ENCODE results near the gene GRIP2. TPM values are rescaled to one million over a fixed set of nuclear protein-coding genes. Genes with fewer than 3 reads are reported as not detected.

Gene GRIP2
- polyA plus RNA-seq, 1 experiment = not detected

DNA sequence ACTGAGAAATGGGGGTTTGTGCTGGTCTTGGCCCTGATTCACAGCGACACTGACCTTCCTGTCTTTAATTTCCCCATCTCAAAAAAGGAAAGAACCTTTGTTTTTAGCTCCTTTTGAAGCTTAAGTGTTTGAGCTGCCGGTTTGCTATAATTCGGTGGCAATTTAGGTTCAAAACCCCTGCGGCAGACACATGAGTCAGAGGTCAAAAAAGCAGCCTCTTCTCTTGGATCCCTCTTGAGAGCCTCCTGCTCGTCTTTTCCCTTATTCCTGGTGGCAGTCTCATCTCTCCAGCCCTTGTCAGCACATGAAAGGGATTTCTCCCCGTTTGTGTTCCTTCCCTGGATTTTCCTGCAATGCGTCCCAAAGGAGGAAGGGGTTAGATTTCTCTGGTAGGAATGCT lies 64.5 kb downstream of the GRIP2 start:
- CTCF ChIA-PET = interaction anchor here (1.9 to 2.4 kb wide), 2 partner anchors 33 to 272 kb away, joined by 9 to 16 read pairs; no protein-coding TSS in a partner anchor
- POLR2A ChIA-PET = no interaction called here
- H3K27me3 ChIP-seq (ENCODE audit: control insufficient read depth, insufficient read depth, low read length) = no peaks in the 10 kb centered on the region
- H3K9me3 ChIP-seq (ENCODE audit: control insufficient read depth, insufficient read depth, low read length) = no peaks in the 10 kb centered on the region
- H3K4me3 ChIP-seq (ENCODE audit: low read depth, low read length) = no peak overlapping the region
- DNase-seq (ENCODE audit: low read depth, low spot score) = no peak
- no peak overlapping the region for H3K27ac ChIP-seq (ENCODE audit: low read depth, low read length)
- TF ChIP-seq, protein P1, sequence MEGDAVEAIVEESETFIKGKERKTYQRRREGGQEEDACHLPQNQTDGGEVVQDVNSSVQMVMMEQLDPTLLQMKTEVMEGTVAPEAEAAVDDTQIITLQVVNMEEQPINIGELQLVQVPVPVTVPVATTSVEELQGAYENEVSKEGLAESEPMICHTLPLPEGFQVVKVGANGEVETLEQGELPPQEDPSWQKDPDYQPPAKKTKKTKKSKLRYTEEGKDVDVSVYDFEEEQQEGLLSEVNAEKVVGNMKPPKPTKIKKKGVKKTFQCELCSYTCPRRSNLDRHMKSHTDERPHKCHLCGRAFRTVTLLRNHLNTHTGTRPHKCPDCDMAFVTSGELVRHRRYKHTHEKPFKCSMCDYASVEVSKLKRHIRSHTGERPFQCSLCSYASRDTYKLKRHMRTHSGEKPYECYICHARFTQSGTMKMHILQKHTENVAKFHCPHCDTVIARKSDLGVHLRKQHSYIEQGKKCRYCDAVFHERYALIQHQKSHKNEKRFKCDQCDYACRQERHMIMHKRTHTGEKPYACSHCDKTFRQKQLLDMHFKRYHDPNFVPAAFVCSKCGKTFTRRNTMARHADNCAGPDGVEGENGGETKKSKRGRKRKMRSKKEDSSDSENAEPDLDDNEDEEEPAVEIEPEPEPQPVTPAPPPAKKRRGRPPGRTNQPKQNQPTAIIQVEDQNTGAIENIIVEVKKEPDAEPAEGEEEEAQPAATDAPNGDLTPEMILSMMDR (IDR thresholded peaks at IDR 0.05; ENCODE audit: low read depth, low read length) = no peak

DNA sequence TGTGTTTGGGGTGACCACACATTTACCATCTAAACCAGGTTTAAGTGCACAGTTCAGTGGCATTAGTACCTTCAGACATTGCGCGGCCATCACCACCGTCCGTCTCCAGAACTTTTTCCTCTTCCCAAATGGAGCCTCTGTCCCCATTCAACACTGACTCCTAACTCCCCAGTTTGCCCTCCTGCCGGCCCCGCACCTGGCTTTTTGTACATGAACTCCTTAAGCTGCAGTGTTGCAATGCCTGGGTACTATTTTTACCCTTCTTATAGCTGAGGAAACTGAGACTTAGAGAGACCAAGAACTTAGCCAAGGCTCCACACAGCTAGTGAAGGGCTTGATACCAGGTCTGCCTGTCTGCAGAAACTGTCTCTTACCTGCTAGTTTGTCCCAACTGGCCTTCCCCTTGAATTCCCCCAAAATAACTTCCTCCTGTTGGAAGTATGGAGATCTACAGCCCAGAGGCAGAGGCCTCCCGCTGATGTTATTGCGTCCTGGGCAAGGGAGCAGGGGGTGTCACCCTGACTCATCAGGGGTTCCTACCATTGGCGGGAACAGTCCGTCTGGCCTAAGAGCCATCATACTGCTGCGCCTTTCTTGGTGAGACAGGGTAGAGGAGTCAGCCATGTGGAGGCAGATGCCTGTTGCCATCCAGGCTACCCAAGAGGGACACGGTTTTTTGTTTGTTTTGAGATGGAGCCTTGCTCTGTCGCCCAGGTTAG lies 65.6 kb downstream of the GRIP2 start:
- no peak overlapping the region for H3K27ac ChIP-seq (ENCODE audit: low read depth, low read length)
- no peak overlapping the region for H3K4me3 ChIP-seq (ENCODE audit: low read depth, low read length)
- ChIA-PET POLR2A (interaction anchor here (0.7 kb wide), 1 partner anchor 50 kb away, joined by 3 read pairs; no protein-coding TSS in a partner anchor), CTCF (no interaction called here)
- no peaks in the 10 kb centered on the region for H3K9me3 ChIP-seq (ENCODE audit: control insufficient read depth, insufficient read depth, low read length)
- no peaks in the 10 kb centered on the region for H3K27me3 ChIP-seq (ENCODE audit: control insufficient read depth, insufficient read depth, low read length)
- TF ChIP-seq, protein P1 (IDR thresholded peaks at IDR 0.05; ENCODE audit: low read depth, low read length) = no peak
- DNase-seq (ENCODE audit: low read depth, low spot score) = no peak

DNA sequence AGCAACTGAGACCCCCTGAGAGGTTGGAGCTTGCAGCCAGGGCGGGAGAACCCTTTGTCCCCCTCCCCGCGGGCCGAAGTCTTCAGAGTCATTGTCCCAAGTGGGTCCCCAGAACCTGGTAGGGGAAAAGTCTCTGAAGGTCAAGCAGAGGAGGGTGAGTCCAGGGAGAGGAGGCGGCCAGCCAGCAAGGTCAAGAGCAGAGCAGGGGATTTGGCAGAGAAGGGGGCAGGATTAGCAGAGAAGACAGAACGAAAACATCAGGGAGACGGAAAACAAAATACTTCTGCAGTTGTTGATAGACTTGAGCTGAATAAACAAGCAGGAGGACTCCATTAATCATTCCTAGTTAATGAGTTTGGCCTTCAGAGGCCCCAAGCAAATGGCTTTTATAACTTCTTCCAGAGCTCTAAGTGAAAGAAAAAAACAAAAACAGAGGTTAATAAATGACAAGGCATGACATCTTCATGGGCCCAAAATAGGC lies 66.7 kb downstream of the GRIP2 start:
- H3K4me3 ChIP-seq (ENCODE audit: low read depth, low read length) = no peak overlapping the region
- DNase-seq (ENCODE audit: low read depth, low spot score) = no peak
- CTCF ChIA-PET = interaction anchor here (1.2 to 4.4 kb wide), 3 partner anchors 10 to 314 kb away, joined by 3 to 38 read pairs (median 3); no protein-coding TSS in a partner anchor
- peak overlapping the region; percentile 82 for H3K27ac ChIP-seq (ENCODE audit: low read depth, low read length)
- no peaks in the 10 kb centered on the region for H3K9me3 ChIP-seq (ENCODE audit: control insufficient read depth, insufficient read depth, low read length)
- no peaks in the 10 kb centered on the region for H3K27me3 ChIP-seq (ENCODE audit: control insufficient read depth, insufficient read depth, low read length)
- TF ChIP-seq, protein P1 (IDR thresholded peaks at IDR 0.05; ENCODE audit: low read depth, low read length) = no peak
- POLR2A ChIA-PET = no interaction called here

DNA sequence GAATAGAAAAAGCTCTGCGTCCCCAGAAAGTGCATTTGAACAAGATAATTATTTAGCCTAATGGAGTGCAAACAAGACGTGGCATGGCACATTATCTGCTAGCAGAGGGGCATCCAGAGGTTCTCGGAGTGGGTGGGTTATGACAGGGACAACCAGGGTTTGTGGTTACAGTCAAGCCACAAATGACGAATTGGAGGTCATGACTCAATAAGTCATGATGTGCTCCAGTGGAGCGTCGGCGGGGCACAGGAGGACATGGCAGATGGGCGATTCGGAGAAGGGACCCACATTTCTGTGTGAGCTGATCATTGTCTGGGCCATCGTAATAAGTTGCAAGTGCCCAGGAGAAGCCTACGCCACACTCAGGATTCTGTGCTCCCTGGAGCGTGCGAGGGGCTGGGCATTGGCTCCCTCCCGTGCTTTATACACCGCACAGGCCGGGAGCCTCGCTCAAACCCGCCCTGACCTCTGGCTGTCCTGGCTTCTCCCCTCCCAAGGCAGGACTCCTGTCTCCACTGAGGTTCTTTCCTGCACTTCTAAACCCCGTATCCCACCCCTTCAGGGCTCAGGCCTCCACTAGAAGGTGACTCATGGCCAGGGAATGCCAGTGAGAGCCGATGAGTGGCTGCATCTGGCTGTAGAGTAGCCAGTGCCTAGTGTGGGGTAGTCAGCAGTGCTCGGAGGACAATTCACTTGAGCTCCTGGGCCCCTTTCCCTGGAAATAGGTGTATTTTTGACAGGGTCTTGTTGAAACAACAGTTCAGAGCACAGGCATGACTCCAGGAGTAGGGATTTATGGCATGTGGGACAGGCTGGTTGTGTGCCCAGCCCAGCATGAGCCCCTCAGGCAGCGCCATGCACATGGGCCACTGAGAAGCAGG lies 67.4 kb downstream of the GRIP2 start:
- peak; percentile 73 for DNase-seq (ENCODE audit: low read depth, low spot score)
- POLR2A ChIA-PET = no interaction called here
- no peak overlapping the region for H3K4me3 ChIP-seq (ENCODE audit: low read depth, low read length)
- H3K27ac ChIP-seq (ENCODE audit: low read depth, low read length) = peak overlapping the region; percentile 82
- TF ChIP-seq, protein P1 (IDR thresholded peaks at IDR 0.05; ENCODE audit: low read depth, low read length) = no peak
- no peaks in the 10 kb centered on the region for H3K27me3 ChIP-seq (ENCODE audit: control insufficient read depth, insufficient read depth, low read length)
- CTCF ChIA-PET = interaction anchor here (1.2 to 4.4 kb wide), 3 partner anchors 9 to 314 kb away, joined by 3 to 38 read pairs (median 3); no protein-coding TSS in a partner anchor
- no peaks in the 10 kb centered on the region for H3K9me3 ChIP-seq (ENCODE audit: control insufficient read depth, insufficient read depth, low read length)

Data from AG04450 (cell line).